SK-N-SH (cell line): Measurements from ENCODE around the gene TRPM2. TPM values are rescaled to one million over a fixed set of nuclear protein-coding genes. Genes with fewer than 3 reads are reported as not detected.

ENCODE experiments used
- CTCF ChIA-PET: fragments of 300-600, 350-600 bp; formaldehyde crosslinking; extraction: SDS; loops from one replicate; lab custom pipeline; 2021; lab: Yijun Ruan, JAX
- POLR2A ChIA-PET: fragments of 350-600 bp; sonication (Branson Sonifier 250); formaldehyde crosslinking; extraction: SDS; loops from one replicate; lab custom pipeline; 2020; ENCODE audit warnings: antibody characterized with exemption, inconsistent platforms; lab: Yijun Ruan, JAX
- DNase-seq: peaks from one replicate; pipeline ENCODE4 v3.0.0; 2012
- H2AFZ ChIP-seq: fragments of 200-600 bp; sonication (generic); 2 replicates; pipeline ENCODE4 v1.8.1; 2016; ENCODE audit warnings: antibody characterized with exemption, mild to moderate bottlenecking, low read depth
- H3F3A ChIP-seq: fragments of 200-600 bp; sonication (generic); replicated peaks from 2 replicates; pipeline ENCODE3; 2016; ENCODE audit warnings: antibody characterized with exemption, mild to moderate bottlenecking; ENCODE audit not compliant: insufficient read depth
- H3K27ac ChIP-seq, 2 experiments: fragments of 200-500 bp in 1 of 2; fragments of 200-600 bp in 1 of 2; sonication (Bioruptor generic) in 1 of 2; sonication (generic), shearing (Covaris generic) in 1 of 2; 2 replicates each; pipeline versions ENCODE4 v1.5.1 to v1.6.1; 2014 to 2016; ENCODE audit warnings: low read depth in 2 of 2, inconsistent platforms in 1 of 2, low read length in 1 of 2, mild to moderate bottlenecking in 1 of 2, mixed read lengths in 1 of 2
- H3K27me3 ChIP-seq: fragments of 200-600 bp; sonication (generic), shearing (Covaris generic); 2 replicates; pipeline ENCODE4 v1.6.1; 2016; ENCODE audit warnings: mixed run types; ENCODE audit not compliant: insufficient read depth
- H3K36me3 ChIP-seq, 2 experiments: fragments of 200-500 bp in 1 of 2; fragments of 200-600 bp in 1 of 2; sonication (Bioruptor generic) in 1 of 2; sonication (generic) in 1 of 2; replicated peaks in 1 of 2; 2 replicates each; pipeline versions ENCODE3 to v1.5.1; 2014 to 2016; ENCODE audit warnings: low read length in 1 of 2, mild to moderate bottlenecking in 1 of 2; ENCODE audit not compliant: insufficient read depth in 2 of 2, control insufficient read depth in 1 of 2
- H3K4me1 ChIP-seq, 2 experiments: fragments of 200-500 bp in 1 of 2; fragments of 200-600 bp in 1 of 2; sonication (Bioruptor generic) in 1 of 2; sonication (generic), shearing (Covaris generic) in 1 of 2; 2 replicates each; pipeline versions ENCODE4 v1.5.1 to v1.6.1; 2014 to 2016; ENCODE audit warnings: low read depth in 1 of 2, low read length in 1 of 2, mixed run types in 1 of 2; ENCODE audit not compliant: insufficient read depth in 2 of 2, control insufficient read depth in 1 of 2
- H3K4me2 ChIP-seq: fragments of 200-600 bp; sonication (generic), shearing (Covaris generic); 2 replicates; pipeline ENCODE4 v1.6.1; 2017; ENCODE audit warnings: mixed run types
- H3K4me3 ChIP-seq, 2 experiments: fragments of 200-500 bp in 1 of 2; fragments of 200-600 bp in 1 of 2; sonication (Bioruptor generic) in 1 of 2; sonication (generic), shearing (Covaris generic) in 1 of 2; 2 replicates each; pipeline versions ENCODE4 v1.5.1 to v1.8.1; 2014 to 2016; ENCODE audit warnings: low read depth in 2 of 2, inconsistent platforms in 1 of 2, low read length in 1 of 2, mild to moderate bottlenecking in 1 of 2, mixed read lengths in 1 of 2, moderate library complexity in 1 of 2
- H3K79me2 ChIP-seq: fragments of 200-600 bp; sonication (generic); 2 replicates; pipeline ENCODE4 v1.8.1; 2017; ENCODE audit warnings: mild to moderate bottlenecking; ENCODE audit not compliant: insufficient read depth
- H3K9ac ChIP-seq: fragments of 200-600 bp; sonication (generic); 2 replicates; pipeline ENCODE4 v1.6.1; 2017; ENCODE audit warnings: mixed run types
- H3K9me2 ChIP-seq: fragments of 200-600 bp; sonication (generic); 2 replicates; pipeline ENCODE4 v1.6.1; 2017; ENCODE audit warnings: mixed run types
- H3K9me3 ChIP-seq: fragments of 200-600 bp; sonication (generic); 2 replicates; pipeline ENCODE4 v1.6.1; 2017; ENCODE audit warnings: mixed run types, mild to moderate bottlenecking, moderate library complexity
- H4K20me1 ChIP-seq: fragments of 200-600 bp; sonication (generic); 2 replicates; pipeline ENCODE4 v1.6.1; 2017; ENCODE audit warnings: mild to moderate bottlenecking, mixed run types; ENCODE audit not compliant: insufficient read depth
- ELF1 ChIP-seq: IDR thresholded peaks from 2 replicates; pipeline ENCODE4 v1.4.0; 2012
- EP300 ChIP-seq, 2 experiments: IDR thresholded peaks; 2 replicates each; pipeline versions ENCODE4 v1.4.0 to v1.6.1; 2012; ENCODE audit warnings: borderline replicate concordance in 1 of 2, low read depth in 1 of 2, low read length in 1 of 2
- EZH2phosphoT487 ChIP-seq: fragments of 200-600 bp; sonication (generic); IDR thresholded peaks from 2 replicates; pipeline ENCODE4 v1.6.1; 2017; ENCODE audit warnings: low read depth, mixed run types, mild to moderate bottlenecking, antibody characterized with exemption, moderate library complexity, borderline replicate concordance
- FOSL2 ChIP-seq: IDR thresholded peaks from 2 replicates; pipeline ENCODE4 v1.4.0; 2012; ENCODE audit warnings: low read depth, mild to moderate bottlenecking, moderate library complexity, borderline replicate concordance
- FOXJ3 ChIP-seq: sonication (generic); formaldehyde crosslinking; IDR thresholded peaks from 2 replicates; pipeline ENCODE4 v1.5.1; 2020; ENCODE audit warnings: mild to moderate bottlenecking, missing genetic modification reagents
- FOXM1 ChIP-seq: IDR thresholded peaks from 2 replicates; pipeline ENCODE4 v1.4.0; 2012; ENCODE audit warnings: low read depth, mild to moderate bottlenecking
- GATA2 ChIP-seq: sonication (generic); formaldehyde crosslinking; IDR thresholded peaks from 2 replicates; pipeline ENCODE4 v1.5.0; 2020; ENCODE audit warnings: mild to moderate bottlenecking, missing genetic modification reagents
- JUND ChIP-seq: IDR thresholded peaks from 2 replicates; pipeline ENCODE4 v1.4.0; 2012
- MEF2A ChIP-seq: IDR thresholded peaks from 2 replicates; pipeline ENCODE4 v1.4.0; 2012; ENCODE audit warnings: low read depth, borderline replicate concordance
- MXI1 ChIP-seq: IDR thresholded peaks from 2 replicates; pipeline ENCODE4 v1.6.1; 2012; ENCODE audit warnings: mild to moderate bottlenecking, low read depth, low read length, improper control_type of control experiment
- NFIC ChIP-seq: IDR thresholded peaks from 2 replicates; pipeline ENCODE4 v1.4.0; 2012; ENCODE audit warnings: borderline replicate concordance
- POLR2AphosphoS5 ChIP-seq: IDR thresholded peaks from 2 replicates; pipeline ENCODE4 v1.6.1; 2012; ENCODE audit warnings: low read depth, low read length
- RAD21 ChIP-seq: IDR thresholded peaks from 2 replicates; pipeline ENCODE4 v1.6.1; 2012; ENCODE audit warnings: mild to moderate bottlenecking, low read length
- SIN3A ChIP-seq: IDR thresholded peaks from 2 replicates; pipeline ENCODE4 v1.6.1; 2012; ENCODE audit warnings: low read depth, mild to moderate bottlenecking, low read length, moderate library complexity, borderline replicate concordance
- TAF1 ChIP-seq: IDR thresholded peaks from 2 replicates; pipeline ENCODE4 v1.6.1; 2012; ENCODE audit warnings: low read depth, mild to moderate bottlenecking, low read length, moderate library complexity, borderline replicate concordance
- TEAD4 ChIP-seq: IDR thresholded peaks from 2 replicates; pipeline ENCODE4 v1.4.0; 2012; ENCODE audit warnings: mild to moderate bottlenecking, borderline replicate concordance; ENCODE audit not compliant: insufficient read depth
- YY1 ChIP-seq: IDR thresholded peaks from 2 replicates; pipeline ENCODE4 v1.4.0; 2012; ENCODE audit warnings: low read depth, mild to moderate bottlenecking
- WGBS: methylation state at CpG from one replicate; pipeline ENCODE4 v1.1.6; 2017; ENCODE audit warnings: low lambda C conversion rate; 5-methylcytosine and 5-hydroxymethylcytosine counted together
- polyA plus RNA-seq, 3 experiments: library from polyadenylated mRNA; depleted of rRNA; stranded (reverse); fragments of >200 nt; gene quantifications; 2 replicates each; pipeline ENCODE4 v1.2.3, GENCODE V29; 2012
- TF ChIP-seq, protein P1 (sequence below): IDR thresholded peaks from 2 replicates; pipeline ENCODE4 v1.4.0; 2012; ENCODE audit warnings: low read depth, borderline replicate concordance
- TF ChIP-seq, protein P2 (sequence below): fragments of 150-350 bp; IDR thresholded peaks from 2 replicates; pipeline ENCODE4 v1.6.1; 2017; ENCODE audit warnings: antibody characterized with exemption, low read length, low read depth, borderline replicate concordance
- TF ChIP-seq, protein P3 (sequence below): fragments of 200-600 bp; sonication (generic); IDR thresholded peaks from 2 replicates; pipeline ENCODE4 v1.6.1; 2017; ENCODE audit warnings: antibody characterized with exemption, mild to moderate bottlenecking, moderate library complexity
- TF ChIP-seq, protein P4 (sequence below): IDR thresholded peaks from 2 replicates; pipeline ENCODE4 v1.4.0; 2012; ENCODE audit warnings: low read depth, borderline replicate concordance
- TF ChIP-seq, protein P5 (sequence below): fragments of 150-350 bp; IDR thresholded peaks from 2 replicates; pipeline ENCODE4 v1.6.1; 2016; ENCODE audit warnings: mild to moderate bottlenecking, low read depth, low read length

TRPM2 gene
- polyA plus RNA-seq, 1 of the 3 experiments (the other 2 are of a cell fraction) = not detected

DNA sequence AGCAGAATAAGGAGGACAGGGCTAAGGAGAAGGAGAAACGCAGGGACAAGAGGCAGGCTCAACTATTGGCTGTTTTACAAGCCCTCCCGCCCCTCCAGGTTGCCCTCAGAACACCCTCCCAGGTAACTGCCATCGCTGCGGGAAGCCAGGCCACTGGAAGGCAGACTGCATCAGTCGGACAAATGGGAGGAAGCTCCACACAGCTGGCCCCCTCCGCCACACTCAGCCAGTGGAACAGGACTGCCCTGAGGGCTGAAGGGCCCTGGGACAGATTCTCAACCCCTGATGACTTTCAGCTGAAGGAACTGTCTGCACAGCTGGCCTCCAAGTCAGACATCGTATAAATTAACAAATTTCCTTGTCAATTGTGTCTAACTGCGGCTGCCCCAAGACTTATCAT lies 123.7 kb downstream of the TRPM2 start:
- H4K20me1 ChIP-seq = no peaks in the 10 kb centered on the region
- TF ChIP-seq, protein P1, sequence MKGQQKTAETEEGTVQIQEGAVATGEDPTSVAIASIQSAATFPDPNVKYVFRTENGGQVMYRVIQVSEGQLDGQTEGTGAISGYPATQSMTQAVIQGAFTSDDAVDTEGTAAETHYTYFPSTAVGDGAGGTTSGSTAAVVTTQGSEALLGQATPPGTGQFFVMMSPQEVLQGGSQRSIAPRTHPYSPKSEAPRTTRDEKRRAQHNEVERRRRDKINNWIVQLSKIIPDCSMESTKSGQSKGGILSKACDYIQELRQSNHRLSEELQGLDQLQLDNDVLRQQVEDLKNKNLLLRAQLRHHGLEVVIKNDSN = no peak
- TF ChIP-seq, protein P2, sequence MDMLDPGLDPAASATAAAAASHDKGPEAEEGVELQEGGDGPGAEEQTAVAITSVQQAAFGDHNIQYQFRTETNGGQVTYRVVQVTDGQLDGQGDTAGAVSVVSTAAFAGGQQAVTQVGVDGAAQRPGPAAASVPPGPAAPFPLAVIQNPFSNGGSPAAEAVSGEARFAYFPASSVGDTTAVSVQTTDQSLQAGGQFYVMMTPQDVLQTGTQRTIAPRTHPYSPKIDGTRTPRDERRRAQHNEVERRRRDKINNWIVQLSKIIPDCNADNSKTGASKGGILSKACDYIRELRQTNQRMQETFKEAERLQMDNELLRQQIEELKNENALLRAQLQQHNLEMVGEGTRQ = no peak
- TF ChIP-seq, protein P3, sequence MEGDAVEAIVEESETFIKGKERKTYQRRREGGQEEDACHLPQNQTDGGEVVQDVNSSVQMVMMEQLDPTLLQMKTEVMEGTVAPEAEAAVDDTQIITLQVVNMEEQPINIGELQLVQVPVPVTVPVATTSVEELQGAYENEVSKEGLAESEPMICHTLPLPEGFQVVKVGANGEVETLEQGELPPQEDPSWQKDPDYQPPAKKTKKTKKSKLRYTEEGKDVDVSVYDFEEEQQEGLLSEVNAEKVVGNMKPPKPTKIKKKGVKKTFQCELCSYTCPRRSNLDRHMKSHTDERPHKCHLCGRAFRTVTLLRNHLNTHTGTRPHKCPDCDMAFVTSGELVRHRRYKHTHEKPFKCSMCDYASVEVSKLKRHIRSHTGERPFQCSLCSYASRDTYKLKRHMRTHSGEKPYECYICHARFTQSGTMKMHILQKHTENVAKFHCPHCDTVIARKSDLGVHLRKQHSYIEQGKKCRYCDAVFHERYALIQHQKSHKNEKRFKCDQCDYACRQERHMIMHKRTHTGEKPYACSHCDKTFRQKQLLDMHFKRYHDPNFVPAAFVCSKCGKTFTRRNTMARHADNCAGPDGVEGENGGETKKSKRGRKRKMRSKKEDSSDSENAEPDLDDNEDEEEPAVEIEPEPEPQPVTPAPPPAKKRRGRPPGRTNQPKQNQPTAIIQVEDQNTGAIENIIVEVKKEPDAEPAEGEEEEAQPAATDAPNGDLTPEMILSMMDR = no peak
- TF ChIP-seq POLR2AphosphoS5 = no peak
- no peak for TF ChIP-seq SIN3A
- no peak for TF ChIP-seq RAD21
- no peaks in the 10 kb centered on the region for H3K9me2 ChIP-seq
- CTCF ChIA-PET = interaction anchor here (1.0 to 1.6 kb wide), 4 partner anchors 11 to 316 kb away, joined by 3 to 4 read pairs (median 3); no protein-coding TSS in a partner anchor
- POLR2A ChIA-PET = no interaction called here
- H2AFZ ChIP-seq = no peak overlapping the region
- H3K79me2 ChIP-seq = no peaks in the 10 kb centered on the region
- no peaks in the 10 kb centered on the region for H3F3A ChIP-seq
- H3K36me3 ChIP-seq = no peaks in the 10 kb centered on the region
- H3K27me3 ChIP-seq = no peaks in the 10 kb centered on the region; the same call in 1 of the 2 replicates
- H3K27ac ChIP-seq = no peak overlapping the region
- no peaks in the 10 kb centered on the region for H3K9me3 ChIP-seq
- 28% methylated on average over 6 of the region's 8 CpGs for WGBS
- H3K9ac ChIP-seq = no peak overlapping the region
- DNase-seq = no peak
- no peak overlapping the region for H3K4me2 ChIP-seq
- no peaks in the 10 kb centered on the region for H3K4me1 ChIP-seq
- no peak overlapping the region for H3K4me3 ChIP-seq

DNA sequence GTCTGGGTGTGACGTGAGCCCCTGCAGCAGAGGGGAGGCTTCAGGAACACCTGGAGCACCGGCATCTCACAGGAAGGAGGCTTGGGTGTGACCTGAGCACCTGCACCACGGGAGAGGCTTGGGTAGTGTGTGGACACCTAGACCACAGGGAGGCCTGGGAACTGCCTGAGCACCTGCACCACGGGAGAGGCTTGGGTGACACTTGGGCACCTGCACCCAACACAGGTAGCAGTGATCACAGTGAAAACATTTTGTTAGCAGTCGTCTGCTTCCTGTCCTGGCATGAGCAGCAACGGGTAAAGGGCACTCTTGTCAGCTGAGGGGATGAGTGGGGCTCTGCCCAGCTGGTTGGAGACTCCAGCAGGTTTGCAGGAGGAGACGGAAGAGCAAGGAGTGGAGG lies 124.3 kb downstream of the TRPM2 start:
- ChIA-PET POLR2A (no interaction called here), CTCF (interaction anchor here (1.0 to 1.6 kb wide), 3 partner anchors 10 to 316 kb away, joined by 3 to 4 read pairs (median 3); no protein-coding TSS in a partner anchor)
- Histone ChIP-seq H2AFZ (no peak overlapping the region), H3K4me1 (no peaks in the 10 kb centered on the region), H3K36me3 (no peaks in the 10 kb centered on the region), H3F3A (no peaks in the 10 kb centered on the region), H3K4me3 (no peak overlapping the region), H3K27ac (no peak overlapping the region), H3K9ac (no peak overlapping the region), H4K20me1 (no peaks in the 10 kb centered on the region), H3K9me2 (no peaks in the 10 kb centered on the region), H3K9me3 (no peaks in the 10 kb centered on the region), H3K4me2 (no peak overlapping the region), H3K27me3 (peaks cover under 1% of the 10 kb centered on the region; the same call in 1 of the 2 replicates), H3K79me2 (no peaks in the 10 kb centered on the region)
- DNase-seq = no peak
- TF ChIP-seq FOXM1 (no peak), MXI1 (no peak), FOXJ3 (CRISPR knock-in tag) (no peak), YY1 (no peak), ELF1 (no peak), EZH2phosphoT487 (no peak), EP300 (IDR thresholded peaks at IDR 0.05; ENCODE audit: borderline replicate concordance in 1 of 2, low read depth in 1 of 2, low read length in 1 of 2) (no peak), TEAD4 (no peak), TAF1 (no peak), NFIC (no peak), JUND (no peak), SIN3A (no peak), MEF2A (no peak), FOSL2 (no peak), GATA2 (CRISPR knock-in tag) (no peak)
- TF ChIP-seq, protein P4, sequence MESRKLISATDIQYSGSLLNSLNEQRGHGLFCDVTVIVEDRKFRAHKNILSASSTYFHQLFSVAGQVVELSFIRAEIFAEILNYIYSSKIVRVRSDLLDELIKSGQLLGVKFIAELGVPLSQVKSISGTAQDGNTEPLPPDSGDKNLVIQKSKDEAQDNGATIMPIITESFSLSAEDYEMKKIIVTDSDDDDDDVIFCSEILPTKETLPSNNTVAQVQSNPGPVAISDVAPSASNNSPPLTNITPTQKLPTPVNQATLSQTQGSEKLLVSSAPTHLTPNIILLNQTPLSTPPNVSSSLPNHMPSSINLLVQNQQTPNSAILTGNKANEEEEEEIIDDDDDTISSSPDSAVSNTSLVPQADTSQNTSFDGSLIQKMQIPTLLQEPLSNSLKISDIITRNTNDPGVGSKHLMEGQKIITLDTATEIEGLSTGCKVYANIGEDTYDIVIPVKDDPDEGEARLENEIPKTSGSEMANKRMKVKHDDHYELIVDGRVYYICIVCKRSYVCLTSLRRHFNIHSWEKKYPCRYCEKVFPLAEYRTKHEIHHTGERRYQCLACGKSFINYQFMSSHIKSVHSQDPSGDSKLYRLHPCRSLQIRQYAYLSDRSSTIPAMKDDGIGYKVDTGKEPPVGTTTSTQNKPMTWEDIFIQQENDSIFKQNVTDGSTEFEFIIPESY = no peak
- TF ChIP-seq, protein P5, sequence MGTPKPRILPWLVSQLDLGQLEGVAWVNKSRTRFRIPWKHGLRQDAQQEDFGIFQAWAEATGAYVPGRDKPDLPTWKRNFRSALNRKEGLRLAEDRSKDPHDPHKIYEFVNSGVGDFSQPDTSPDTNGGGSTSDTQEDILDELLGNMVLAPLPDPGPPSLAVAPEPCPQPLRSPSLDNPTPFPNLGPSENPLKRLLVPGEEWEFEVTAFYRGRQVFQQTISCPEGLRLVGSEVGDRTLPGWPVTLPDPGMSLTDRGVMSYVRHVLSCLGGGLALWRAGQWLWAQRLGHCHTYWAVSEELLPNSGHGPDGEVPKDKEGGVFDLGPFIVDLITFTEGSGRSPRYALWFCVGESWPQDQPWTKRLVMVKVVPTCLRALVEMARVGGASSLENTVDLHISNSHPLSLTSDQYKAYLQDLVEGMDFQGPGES = no peak
- 37% methylated on average over 3 of the region's 7 CpGs for WGBS
